GM12878 (cell line): ENCODE results near the gene ADM2. TPM values are rescaled to one million over a fixed set of nuclear protein-coding genes. Genes with fewer than 3 reads are reported as not detected.

ENCODE experiments used
- ATAC-seq: fragments of 200-7000 bp; cut with Tn5 transposase; 3 replicates; pipeline ENCODE4 v1.9.1; 2020; ENCODE audit warnings: mild to moderate bottlenecking, moderate library complexity
- BruUV-seq: library from RNA; stranded (reverse); fragments of 400-500 nt; replicated peaks from 2 replicates; lab custom pipeline; 2021; lab: Mats Ljungman, UMichigan
- CTCF ChIA-PET: fragments of 300-600 bp; sonication (Branson Sonifier 250); formaldehyde crosslinking; extraction: SDS; loops from one replicate; lab custom pipeline; 2021; ENCODE audit warnings: inconsistent platforms; lab: Yijun Ruan, JAX
- POLR2A ChIA-PET: fragments of 350-600 bp; formaldehyde crosslinking; extraction: SDS; loops from one replicate; lab custom pipeline; 2021; ENCODE audit warnings: inconsistent platforms; lab: Charles Lee
- RAD21 ChIA-PET: fragments of 300-600 bp; sonication (Branson Sonifier 250); formaldehyde crosslinking; loops from one replicate; lab custom pipeline; 2023; ENCODE audit warnings: antibody characterized with exemption; ENCODE audit not compliant: unreplicated experiment; lab: Charles Lee
- SMC1A ChIA-PET: fragments of 300-600 bp; sonication (Branson Sonifier 250); formaldehyde crosslinking; loops from one replicate; lab custom pipeline; 2023; ENCODE audit not compliant: unreplicated experiment, uncharacterized antibody; lab: Charles Lee
- DNase-seq: peaks from one replicate; pipeline ENCODE4 v3.0.0-alpha.2; 2011; ENCODE audit warnings: low read depth, low spot score
- FAIRE-seq: peaks from 3 replicates; lab custom pipeline; 2011; peaks lifted over from hg19 to GRCh38; lab: Jason Lieb, UNC
- H2AFZ ChIP-seq: 2 replicates; pipeline ENCODE4 v1.6.0; 2011; ENCODE audit warnings: low read depth, low read length, control low read depth; ENCODE audit not compliant: control insufficient read depth
- H3K27ac ChIP-seq: 2 replicates; pipeline ENCODE4 v1.5.1; 2011; ENCODE audit warnings: control low read depth; ENCODE audit not compliant: control insufficient read depth, insufficient read depth
- H3K27me3 ChIP-seq, 2 experiments: replicated peaks in 1 of 2; 2 replicates each; pipeline versions ENCODE4 v1.6.0 to v1.6.1; 2011; ENCODE audit warnings: low read length in 1 of 2; ENCODE audit not compliant: control insufficient read depth in 2 of 2, insufficient read depth in 2 of 2
- H3K36me3 ChIP-seq, 2 experiments: 2 replicates each; pipeline ENCODE4 v1.5.1; 2011; ENCODE audit warnings: low read length in 1 of 2; ENCODE audit not compliant: control insufficient read depth in 2 of 2, insufficient read depth in 2 of 2
- H3K4me1 ChIP-seq: 2 replicates; pipeline ENCODE4 v1.6.1; 2011; ENCODE audit warnings: mild to moderate bottlenecking, low read length, moderate library complexity, mixed read lengths; ENCODE audit not compliant: control insufficient read depth, insufficient read depth
- H3K4me2 ChIP-seq: 2 replicates; pipeline ENCODE4 v1.6.0; 2011; ENCODE audit warnings: control low read depth; ENCODE audit not compliant: control insufficient read depth, insufficient read depth
- H3K4me3 ChIP-seq: fragments of 200-600 bp; sonication (generic); 2 replicates; pipeline ENCODE4 v1.5.1; 2016
- H3K79me2 ChIP-seq: 2 replicates; pipeline ENCODE4 v1.6.0; 2011; ENCODE audit warnings: low read length; ENCODE audit not compliant: control insufficient read depth, insufficient read depth
- H3K9ac ChIP-seq: 2 replicates; pipeline ENCODE4 v1.8.0; 2011; ENCODE audit warnings: low read length, control low read depth, mixed read lengths; ENCODE audit not compliant: control insufficient read depth, insufficient read depth
- H3K9me3 ChIP-seq: replicated peaks from 3 replicates; pipeline ENCODE4 v1.5.1; 2011; ENCODE audit warnings: mild to moderate bottlenecking, low read length; ENCODE audit not compliant: control insufficient read depth, insufficient read depth
- H4K20me1 ChIP-seq: 2 replicates; pipeline ENCODE4 v1.6.0; 2011; ENCODE audit not compliant: control insufficient read depth, insufficient read depth
- CBFB ChIP-seq: IDR thresholded peaks from 2 replicates; pipeline ENCODE4 v1.6.1; 2016; ENCODE audit warnings: antibody characterized with exemption, low read depth
- CHD2 ChIP-seq: IDR thresholded peaks from 2 replicates; pipeline ENCODE4 v1.6.1; 2011; ENCODE audit warnings: low read depth, low read length, improper control_type of control experiment, borderline replicate concordance
- KLF5 ChIP-seq: fragments of 450-650 bp; IDR thresholded peaks from 2 replicates; pipeline ENCODE4 v1.6.1; 2014; ENCODE audit warnings: mild to moderate bottlenecking; ENCODE audit not compliant: partially characterized antibody
- MXI1 ChIP-seq: fragments of 150-350 bp; IDR thresholded peaks from 2 replicates; pipeline ENCODE4 v1.6.1; 2011; ENCODE audit warnings: low read depth, mild to moderate bottlenecking, inconsistent platforms, low read length, improper control_type of control experiment
- RB1 ChIP-seq: fragments of 450-650 bp; formaldehyde crosslinking; IDR thresholded peaks from 2 replicates; pipeline ENCODE4 v1.6.1; 2017; ENCODE audit warnings: mild to moderate bottlenecking, borderline replicate concordance
- RELA ChIP-seq: fragments of 450-650 bp; IDR thresholded peaks from 2 replicates; pipeline ENCODE4 v1.8.0; 2014; ENCODE audit warnings: borderline replicate concordance; ENCODE audit not compliant: partially characterized antibody
- SPI1 ChIP-seq: IDR thresholded peaks from 2 replicates; pipeline ENCODE4 v1.6.1; 2011; ENCODE audit warnings: low read depth, mild to moderate bottlenecking, low read length, moderate library complexity, borderline replicate concordance; ENCODE audit not compliant: insufficient read depth
- SUZ12 ChIP-seq: fragments of 200-600 bp; sonication (generic); IDR thresholded peaks from one replicate; pipeline ENCODE4 v1.6.1; 2018; ENCODE audit warnings: antibody characterized with exemption, mild to moderate bottlenecking; ENCODE audit not compliant: unreplicated experiment
- TCF12 ChIP-seq: IDR thresholded peaks from 2 replicates; pipeline ENCODE4 v1.6.1; 2011; ENCODE audit warnings: low read depth, mild to moderate bottlenecking, low read length
- TCF3 ChIP-seq: IDR thresholded peaks from 2 replicates; pipeline ENCODE4 v1.6.1; 2012; ENCODE audit warnings: low read depth, mild to moderate bottlenecking, low read length, borderline replicate concordance; ENCODE audit not compliant: insufficient read depth
- USF1 ChIP-seq: IDR thresholded peaks from 2 replicates; pipeline ENCODE4 v1.6.1; 2011; ENCODE audit warnings: borderline replicate concordance, low read depth, mild to moderate bottlenecking, moderate library complexity, mixed read lengths, low read length; ENCODE audit not compliant: insufficient read depth; ENCODE audit errors: extremely low read length
- ZNF384 ChIP-seq: IDR thresholded peaks from 2 replicates; pipeline ENCODE4 v1.6.1; 2012; ENCODE audit warnings: low read depth, mild to moderate bottlenecking, low read length, improper control_type of control experiment, borderline replicate concordance
- WGBS: methylation state at CpG from one replicate; pipeline ENCODE4 v1.1.6; 2016; ENCODE audit warnings: low lambda C conversion rate; ENCODE audit not compliant: insufficient replicate concordance, insufficient coverage; ENCODE audit errors: missing lambda C conversion rate; 5-methylcytosine and 5-hydroxymethylcytosine counted together
- in situ Hi-C: fragments of 300-500 bp; cut with MboI; formaldehyde crosslinking; loops from 9 replicates; pipeline ENCODE4 v1.14.3; 2018; ENCODE audit warnings: mixed read lengths
- intact Hi-C: fragments of 100-400 bp; cut with micrococcal nuclease; formaldehyde crosslinking; loops from one replicate; pipeline ENCODE4 v1.14.2; 2022; ENCODE audit not compliant: unreplicated experiment
- polyA plus RNA-seq, 11 experiments: library from polyadenylated mRNA; depleted of rRNA in 4 of 11; unstranded in 6 of 11; stranded (reverse) in 5 of 11; fragments of >200 nt; fragmentation: Nextera tagmentation in 4 of 11; fragmentation: Illumina TruSeq in 1 of 11; extraction: Ambion mirVana in 4 of 11; extraction: Trizol in 1 of 11; gene quantifications; 1 replicate in 1 of 11; 2 replicates in 10 of 11; pipeline versions ENCODE4 v1.2.1 to v1.2.3, GENCODE V29; 2011 to 2016; ENCODE audit warnings: inconsistent platforms in 2 of 11, missing spikeins in 2 of 11, low read depth in 1 of 11
- total RNA-seq, 4 experiments: library from RNA; depleted of rRNA in 3 of 4; stranded (reverse); fragments of >200 nt in 3 of 4; fragmentation: Illumina TruSeq in 1 of 4; extraction: Trizol in 1 of 4; gene quantifications; 2 replicates each; pipeline versions ENCODE4 v1.2.1 to v1.2.3, GENCODE V29; 2013 to 2021

The ADM2 gene
- total and polyA plus RNA-seq, 10 of the 15 experiments (the other 5 are each of a cell fraction or from before 2014, with no cell fraction given): 0.02 to 0.33 (median 0.12) TPM; not detected in 2

- H3K27me3 ChIP-seq: peaks cover 0 to 3% of the 10 kb centered on the region in 2 experiments; a peak in 2 of 4 replicates
- CTCF ChIA-PET: interaction anchor here (0.9 to 4.1 kb wide), 3 partner anchors 14 to 137 kb away, joined by 3 to 29 read pairs (median 4); partner anchors contain the start of gene SCO2
- no peak overlapping the region for H2AFZ ChIP-seq
- H3K9me3 ChIP-seq: no peaks in the 10 kb centered on the region
- BruUV-seq: no TSS peak
- ATAC-seq: no peak
- no peak for FAIRE-seq
- in situ Hi-C loops: no loop called here
- H3K4me3 ChIP-seq: no peak overlapping the region
- SMC1A ChIA-PET: no interaction called here
- TF ChIP-seq CHD2 (no peak), MXI1 (no peak), TCF3 (no peak), KLF5 (no peak), RELA (no peak), ZNF384 (no peak), SUZ12 (no peak), TCF12 (no peak), USF1 (no peak), CBFB (no peak), SPI1 (no peak), RB1 (no peak)
- H3K36me3 ChIP-seq: no peaks in the 10 kb centered on the region
- intact Hi-C loops: no loop called here
- DNase-seq: no peak
- no peak overlapping the region for H3K9ac ChIP-seq
- RAD21 ChIA-PET: interaction anchor here (1.4 kb wide), 1 partner anchor 13 kb away, joined by 5 read pairs; no protein-coding TSS in a partner anchor
- no peaks in the 10 kb centered on the region for H3K4me1 ChIP-seq
- H4K20me1 ChIP-seq: no peaks in the 10 kb centered on the region
- no peak overlapping the region for H3K27ac ChIP-seq
- no peak overlapping the region for H3K4me2 ChIP-seq
- POLR2A ChIA-PET: no interaction called here
- WGBS: 43% methylated on average over 8 of the region's 8 CpGs
- H3K79me2 ChIP-seq: no peaks in the 10 kb centered on the region
Measured at GRCh38 chr22:50483556-50483955, 2.2 kb downstream of the ADM2 start.
